WI38 (cell line): Measurements from ENCODE around the gene LGI1.

Experiments used
- H3K4me3 ChIP-seq: 2 replicates; pipeline ENCODE4 v1.5.1; 2011; ENCODE audit warnings: low read depth, mild to moderate bottlenecking, control low read depth, low read length
- TF ChIP-seq, protein P1 (sequence below): IDR thresholded peaks from 2 replicates; pipeline ENCODE4 v1.5.1; 2012; ENCODE audit warnings: low read depth, mild to moderate bottlenecking, control low read depth, low read length

LGI1 gene

GRCh38 chr10:93777092-93777491, 19.4 kb downstream of the LGI1 start:
- TF ChIP-seq, protein P1, sequence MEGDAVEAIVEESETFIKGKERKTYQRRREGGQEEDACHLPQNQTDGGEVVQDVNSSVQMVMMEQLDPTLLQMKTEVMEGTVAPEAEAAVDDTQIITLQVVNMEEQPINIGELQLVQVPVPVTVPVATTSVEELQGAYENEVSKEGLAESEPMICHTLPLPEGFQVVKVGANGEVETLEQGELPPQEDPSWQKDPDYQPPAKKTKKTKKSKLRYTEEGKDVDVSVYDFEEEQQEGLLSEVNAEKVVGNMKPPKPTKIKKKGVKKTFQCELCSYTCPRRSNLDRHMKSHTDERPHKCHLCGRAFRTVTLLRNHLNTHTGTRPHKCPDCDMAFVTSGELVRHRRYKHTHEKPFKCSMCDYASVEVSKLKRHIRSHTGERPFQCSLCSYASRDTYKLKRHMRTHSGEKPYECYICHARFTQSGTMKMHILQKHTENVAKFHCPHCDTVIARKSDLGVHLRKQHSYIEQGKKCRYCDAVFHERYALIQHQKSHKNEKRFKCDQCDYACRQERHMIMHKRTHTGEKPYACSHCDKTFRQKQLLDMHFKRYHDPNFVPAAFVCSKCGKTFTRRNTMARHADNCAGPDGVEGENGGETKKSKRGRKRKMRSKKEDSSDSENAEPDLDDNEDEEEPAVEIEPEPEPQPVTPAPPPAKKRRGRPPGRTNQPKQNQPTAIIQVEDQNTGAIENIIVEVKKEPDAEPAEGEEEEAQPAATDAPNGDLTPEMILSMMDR = no peak

GRCh38 chr10:93784059-93784458, 26.3 kb downstream of the LGI1 start:
- TF ChIP-seq, protein P1 = no peak
- H3K4me3 ChIP-seq = no peak overlapping the region

More at GRCh38 chr10:93777092-93777491, 19.4 kb downstream of the LGI1 start:
- no peak overlapping the region for H3K4me3 ChIP-seq

DNA sequence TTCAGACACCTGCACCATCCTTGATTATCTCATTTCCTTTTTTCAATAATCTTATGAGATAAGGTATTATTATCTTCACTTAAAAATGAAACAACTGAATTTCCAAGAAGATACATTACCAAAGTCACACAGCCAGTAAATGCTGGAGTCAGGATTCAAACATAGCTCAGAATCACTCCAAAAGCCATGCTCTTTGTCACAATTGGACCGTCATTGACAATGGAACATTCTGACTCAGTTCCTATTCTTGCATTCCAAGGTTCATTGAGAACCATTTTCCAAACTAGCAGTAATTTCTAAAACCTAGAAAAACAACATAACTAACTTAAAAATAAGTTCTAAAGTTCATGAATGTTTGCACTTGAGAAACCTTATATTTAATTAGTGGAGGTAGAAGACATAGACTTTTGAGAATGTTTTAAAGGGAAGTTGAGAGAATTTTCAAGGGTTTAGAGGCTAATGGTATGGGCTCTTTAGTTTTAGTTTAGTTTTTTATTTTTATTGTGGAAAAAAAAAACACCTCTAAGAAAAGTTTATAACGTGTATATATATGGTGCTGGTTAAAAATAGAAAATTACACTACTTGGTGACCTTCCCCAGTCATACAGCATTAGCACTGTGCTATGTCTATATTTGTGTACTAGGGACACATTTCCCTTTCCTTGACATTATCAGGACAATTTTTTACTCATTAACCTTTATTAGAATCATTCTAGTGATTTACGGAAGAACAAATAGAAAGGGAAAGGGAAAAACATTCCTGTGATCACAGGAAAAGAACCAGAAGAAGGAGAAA, 30.9 kb downstream of the LGI1 start:
- no peak overlapping the region for H3K4me3 ChIP-seq
- TF ChIP-seq, protein P1 = no peak

DNA sequence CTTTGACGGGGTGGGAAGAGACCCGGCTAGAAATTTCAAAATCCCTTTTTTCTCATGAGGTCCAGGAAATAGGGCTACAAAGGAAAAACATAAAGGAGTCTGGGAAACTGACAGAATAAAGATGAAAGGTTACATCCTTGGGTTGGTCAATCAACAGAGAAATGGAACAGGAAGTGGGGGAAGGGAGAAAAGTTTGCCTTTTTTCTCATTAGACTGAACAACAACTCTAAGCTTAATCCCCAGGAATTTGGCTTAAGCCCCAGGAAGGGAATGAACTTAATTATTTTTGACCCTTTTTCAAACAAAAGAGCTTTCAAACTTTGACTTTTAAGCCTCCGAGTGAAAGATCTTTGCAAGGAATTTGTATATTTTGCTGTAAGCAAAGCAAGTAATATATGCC, 32.7 kb downstream of the LGI1 start:
- TF ChIP-seq, protein P1 = no peak
- no peak overlapping the region for H3K4me3 ChIP-seq

DNA sequence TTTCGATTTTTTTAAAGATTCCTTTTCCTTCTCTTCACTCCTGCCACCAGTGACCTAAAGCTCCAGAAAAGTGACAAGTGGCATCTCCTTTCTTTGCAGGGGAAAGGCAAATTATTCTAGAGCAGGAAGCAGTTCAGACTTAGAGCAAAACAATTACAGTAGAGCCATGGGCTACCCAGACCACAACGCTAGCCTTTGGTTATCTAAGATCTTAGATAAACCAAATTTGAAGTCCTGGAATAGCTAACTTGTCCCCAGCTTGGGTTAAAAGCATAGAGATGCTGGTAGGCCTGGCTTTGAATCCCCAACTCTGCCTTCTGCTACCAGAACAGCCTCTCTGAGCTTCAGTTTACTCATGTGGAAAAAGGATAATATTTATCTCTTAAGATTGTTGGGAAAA, 38.4 kb downstream of the LGI1 start:
- H3K4me3 ChIP-seq = no peak overlapping the region
- TF ChIP-seq, protein P1 = no peak

- no peak overlapping the region for H3K4me3 ChIP-seq
- TF ChIP-seq, protein P1 = no peak
Measured at GRCh38 chr10:93797825-93798224, 40.1 kb downstream of the LGI1 start.

GRCh38 chr10:93799155-93799708, 41.5 kb downstream of the LGI1 start:
- TF ChIP-seq, protein P1 = no peak
- no peak overlapping the region for H3K4me3 ChIP-seq
